Muscle layer of colon (tissue), 2 donors: Measurements from ENCODE around the gene TSPAN18.

Experiments
- H3K27ac ChIP-seq: one replicate; pipeline ENCODE4 v1.7.0; 2013; ENCODE audit warnings: low read depth, mild to moderate bottlenecking, low read length, moderate library complexity
- H3K27me3 ChIP-seq, 2 donors: one replicate each; pipeline ENCODE4 v1.7.0; 2013; ENCODE audit warnings: low read length in 2 of 2, mild to moderate bottlenecking in 2 of 2; ENCODE audit not compliant: insufficient read depth in 2 of 2, control insufficient read depth in 1 of 2
- H3K36me3 ChIP-seq: one replicate; pipeline ENCODE4 v1.7.0; 2013; ENCODE audit warnings: mild to moderate bottlenecking, low read length; ENCODE audit not compliant: insufficient read depth
- H3K4me1 ChIP-seq: one replicate; pipeline ENCODE4 v1.7.0; 2013; ENCODE audit warnings: mild to moderate bottlenecking, low read length; ENCODE audit not compliant: insufficient read depth
- H3K4me3 ChIP-seq, 2 donors: one replicate each; pipeline ENCODE4 v1.7.0; 2013; ENCODE audit warnings: low read length in 2 of 2, low read depth in 1 of 2, mild to moderate bottlenecking in 1 of 2, moderate library complexity in 1 of 2
- H3K9ac ChIP-seq: one replicate; pipeline ENCODE4 v1.7.0; 2013; ENCODE audit warnings: low read length
- H3K9me3 ChIP-seq: one replicate; pipeline ENCODE4 v1.7.0; 2013; ENCODE audit warnings: mild to moderate bottlenecking, low read length
- donor health status: abdominal sarcoma.
- donor health status: Adenocarcinoma of cecum.

Gene TSPAN18

GRCh38 chr11:44764583-44764982 is 37.8 kb downstream of the TSPAN18 start:
- peaks cover 77% of the 10 kb centered on the region for H3K4me1 ChIP-seq
- peaks cover 17% of the 10 kb centered on the region for H3K36me3 ChIP-seq
- no peaks in the 10 kb centered on the region for H3K27me3 ChIP-seq
- H3K9me3 ChIP-seq = no peaks in the 10 kb centered on the region
- H3K9ac ChIP-seq = no peak overlapping the region
- no peak overlapping the region for H3K4me3 ChIP-seq
- H3K27ac ChIP-seq = peak overlapping the region; percentile 96

GRCh38 chr11:44765026-44765595 is 38.3 kb downstream of the TSPAN18 start:
- Histone ChIP-seq H3K36me3 (peaks cover 17% of the 10 kb centered on the region), H3K4me1 (peaks cover 76% of the 10 kb centered on the region), H3K27ac (peak overlapping the region; percentile 96), H3K27me3 (no peaks in the 10 kb centered on the region), H3K9ac (peak overlapping the region; percentile 45), H3K9me3 (no peaks in the 10 kb centered on the region), H3K4me3 (no peak overlapping the region)

DNA sequence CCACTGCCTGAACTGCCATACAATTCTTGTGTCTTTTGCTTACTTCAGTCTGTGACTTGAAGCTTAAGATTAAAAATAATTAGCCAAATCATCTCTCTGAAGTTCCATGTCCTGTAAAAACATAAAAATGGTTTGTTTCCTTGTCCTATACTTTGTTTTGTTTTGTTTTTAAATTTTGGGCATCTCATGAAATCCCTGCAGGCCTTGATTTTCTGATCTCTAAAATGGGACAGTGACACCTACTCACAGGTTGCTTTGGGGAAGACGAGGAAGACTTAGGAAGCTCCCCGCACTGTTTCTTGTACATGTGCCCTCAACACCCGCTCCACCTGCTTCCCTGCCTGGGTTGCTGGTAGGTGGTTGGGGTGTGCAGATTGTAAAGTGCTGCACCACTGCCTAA is 38.9 kb downstream of the TSPAN18 start:
- Histone ChIP-seq H3K4me3 (no peak overlapping the region), H3K9me3 (no peaks in the 10 kb centered on the region), H3K27me3 (no peaks in the 10 kb centered on the region), H3K27ac (peak overlapping the region; percentile 96), H3K36me3 (peaks cover 17% of the 10 kb centered on the region), H3K4me1 (peaks cover 76% of the 10 kb centered on the region), H3K9ac (peak overlapping the region; percentile 45)

DNA sequence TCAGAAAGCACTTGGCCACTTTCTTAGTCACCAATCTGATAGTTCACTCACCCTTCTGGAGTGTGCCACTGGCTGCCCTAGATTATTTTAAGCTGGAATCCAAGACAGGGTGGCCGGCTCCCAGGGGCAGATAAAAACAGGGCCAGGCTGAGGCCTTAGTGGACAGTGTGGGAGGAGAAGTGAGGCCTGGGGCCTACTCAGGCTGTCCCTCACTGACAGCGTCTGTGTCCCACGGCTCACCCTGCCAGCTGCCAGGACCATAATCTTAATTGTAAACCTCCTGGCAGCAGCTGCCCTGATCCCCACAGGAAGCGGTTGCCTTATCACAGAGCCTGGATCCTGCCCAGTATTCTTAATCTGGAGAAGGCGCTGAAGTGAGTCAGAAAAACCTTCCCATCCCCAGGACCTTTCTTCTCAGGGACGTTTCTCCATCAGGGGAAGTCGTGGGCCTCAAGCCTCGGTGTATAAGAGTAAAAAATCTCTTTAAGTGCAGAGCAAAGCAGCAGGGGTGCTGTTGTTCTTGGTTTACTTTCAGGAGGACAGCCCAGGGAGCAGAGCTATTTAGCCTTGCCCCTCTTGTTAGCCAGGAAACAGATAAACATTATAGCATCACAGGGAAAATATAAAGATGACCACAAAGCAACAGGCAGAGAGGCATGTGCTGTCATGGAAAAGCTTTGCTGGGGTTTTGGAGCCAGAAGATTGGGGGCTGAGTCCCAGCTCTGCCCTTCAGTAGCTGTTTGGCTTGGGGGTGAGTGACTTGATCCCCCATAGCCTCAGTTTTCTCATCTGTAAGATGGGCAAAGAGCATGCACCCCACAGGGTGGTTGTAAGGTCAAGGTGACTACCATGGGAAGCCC is 39.6 kb downstream of the TSPAN18 start:
- Histone ChIP-seq H3K27ac (peak overlapping the region; percentile 96), H3K36me3 (peaks cover 17% of the 10 kb centered on the region), H3K27me3 (no peaks in the 10 kb centered on the region), H3K4me3 (no peak overlapping the region), H3K9ac (peak overlapping the region; percentile 45), H3K4me1 (peaks cover 76% of the 10 kb centered on the region), H3K9me3 (no peaks in the 10 kb centered on the region)

- peak overlapping the region; percentile 96 for H3K27ac ChIP-seq
- peaks cover 17% of the 10 kb centered on the region for H3K36me3 ChIP-seq
- no peak overlapping the region for H3K9ac ChIP-seq
- H3K4me1 ChIP-seq = peaks cover 73% of the 10 kb centered on the region
- H3K4me3 ChIP-seq = no peak overlapping the region
- no peaks in the 10 kb centered on the region for H3K9me3 ChIP-seq
- no peaks in the 10 kb centered on the region for H3K27me3 ChIP-seq
Measured at GRCh38 chr11:44766972-44767278, 40.2 kb downstream of the TSPAN18 start.

- peaks cover 69% of the 10 kb centered on the region for H3K4me1 ChIP-seq
- no peak overlapping the region for H3K4me3 ChIP-seq
- H3K9me3 ChIP-seq = no peaks in the 10 kb centered on the region
- peaks cover 17% of the 10 kb centered on the region for H3K36me3 ChIP-seq
- H3K27ac ChIP-seq = peak overlapping the region; percentile 96
- H3K9ac ChIP-seq = no peak overlapping the region
- H3K27me3 ChIP-seq = no peaks in the 10 kb centered on the region
Measured at GRCh38 chr11:44767421-44767820, 40.7 kb downstream of the TSPAN18 start.

DNA sequence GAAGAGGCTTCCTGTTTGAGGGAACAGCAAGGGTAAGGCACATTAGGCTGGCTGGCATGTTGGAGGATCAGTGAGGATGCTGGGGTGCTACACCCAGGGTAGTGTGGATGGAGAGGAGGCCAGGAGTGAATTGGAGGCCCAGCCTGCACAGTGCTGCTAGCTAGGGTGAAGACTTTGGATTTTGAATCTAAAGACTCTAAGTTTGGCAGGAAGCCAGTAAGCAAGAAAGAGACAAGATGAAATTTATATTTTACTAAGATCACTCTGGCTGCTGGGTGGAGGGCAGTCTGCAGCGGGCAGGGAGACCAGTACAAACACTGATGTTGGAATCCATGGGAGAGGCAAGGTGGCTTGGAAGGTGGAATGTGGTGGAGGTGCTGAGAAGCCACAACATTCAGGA is 43.6 kb downstream of the TSPAN18 start:
- Histone ChIP-seq H3K4me3 (no peak overlapping the region), H3K9me3 (no peaks in the 10 kb centered on the region), H3K36me3 (peaks cover 4% of the 10 kb centered on the region), H3K27me3 (no peaks in the 10 kb centered on the region), H3K4me1 (peaks cover 73% of the 10 kb centered on the region), H3K9ac (no peak overlapping the region), H3K27ac (peak overlapping the region; percentile 16)

DNA sequence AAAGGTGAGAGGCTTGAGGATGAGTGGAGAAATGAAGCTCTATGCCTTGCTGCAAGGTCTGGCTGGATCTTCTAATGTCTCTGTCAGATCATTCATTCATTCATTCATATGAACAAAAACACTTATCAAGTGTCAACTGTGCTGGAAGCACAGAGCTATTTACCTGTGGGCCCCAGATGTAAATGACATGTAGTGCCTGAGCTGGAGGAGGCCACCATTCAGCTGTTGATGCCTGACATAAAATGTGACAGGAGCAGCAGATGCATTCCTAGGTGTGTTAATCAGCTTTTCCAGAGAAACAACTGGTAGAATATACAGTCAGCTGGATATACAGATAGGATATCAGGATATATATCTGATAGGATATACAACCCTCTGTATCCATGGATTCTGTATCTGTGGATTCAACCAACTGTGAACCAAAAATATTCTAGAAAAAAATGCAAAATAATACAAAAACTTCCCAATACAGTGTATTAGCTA is 44.5 kb downstream of the TSPAN18 start:
- Histone ChIP-seq H3K4me3 (no peak overlapping the region), H3K9ac (no peak overlapping the region), H3K4me1 (peaks cover 73% of the 10 kb centered on the region), H3K36me3 (no peaks in the 10 kb centered on the region), H3K9me3 (no peaks in the 10 kb centered on the region), H3K27me3 (no peaks in the 10 kb centered on the region), H3K27ac (no peak overlapping the region)

GRCh38 chr11:44771841-44772240 is 45.1 kb downstream of the TSPAN18 start:
- no peak overlapping the region for H3K4me3 ChIP-seq
- H3K36me3 ChIP-seq = no peaks in the 10 kb centered on the region
- peaks cover 73% of the 10 kb centered on the region for H3K4me1 ChIP-seq
- no peak overlapping the region for H3K9ac ChIP-seq
- H3K27me3 ChIP-seq = no peaks in the 10 kb centered on the region
- H3K27ac ChIP-seq = no peak overlapping the region
- no peaks in the 10 kb centered on the region for H3K9me3 ChIP-seq

DNA sequence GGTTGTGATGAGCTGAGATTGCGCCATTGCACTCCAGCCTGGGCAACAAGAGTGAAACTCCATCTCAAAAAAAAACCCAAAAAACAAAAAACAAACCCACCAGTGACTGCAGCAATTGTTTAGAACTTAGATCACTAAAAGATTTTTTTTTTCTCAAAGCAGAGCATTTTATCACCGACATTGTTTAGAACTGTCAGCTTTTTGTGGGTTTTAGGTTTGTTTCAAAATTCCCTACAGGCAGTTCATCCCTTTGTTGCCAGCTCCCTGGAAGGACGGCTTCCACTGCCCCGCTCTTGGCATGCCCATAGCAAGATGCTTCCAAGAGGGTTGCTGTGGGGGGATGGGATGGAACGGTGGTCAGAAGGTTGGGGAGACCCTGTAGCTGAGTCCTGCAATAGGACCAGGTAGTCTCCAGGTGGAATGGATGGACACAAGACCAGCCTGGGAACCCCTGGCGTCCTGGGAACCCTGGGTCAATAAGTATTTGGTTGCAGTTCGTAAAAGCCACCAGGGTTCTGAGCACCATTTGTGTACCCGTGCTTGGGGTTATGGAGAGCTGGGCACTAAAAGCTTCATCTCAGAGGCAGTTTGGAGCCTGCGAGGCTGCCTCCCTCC is 46.7 kb downstream of the TSPAN18 start:
- no peaks in the 10 kb centered on the region for H3K9me3 ChIP-seq
- no peaks in the 10 kb centered on the region for H3K36me3 ChIP-seq
- no peaks in the 10 kb centered on the region for H3K27me3 ChIP-seq
- no peak overlapping the region for H3K9ac ChIP-seq
- H3K27ac ChIP-seq = peak overlapping the region; percentile 81
- peaks cover 78% of the 10 kb centered on the region for H3K4me1 ChIP-seq
- H3K4me3 ChIP-seq = no peak overlapping the region

GRCh38 chr11:44774108-44774507 is 47.3 kb downstream of the TSPAN18 start:
- peaks cover 78% of the 10 kb centered on the region for H3K4me1 ChIP-seq
- H3K9ac ChIP-seq = peak overlapping the region; percentile 22
- peak overlapping the region; percentile 81 for H3K27ac ChIP-seq
- H3K4me3 ChIP-seq = no peak overlapping the region
- H3K27me3 ChIP-seq = no peaks in the 10 kb centered on the region
- no peaks in the 10 kb centered on the region for H3K9me3 ChIP-seq
- H3K36me3 ChIP-seq = no peaks in the 10 kb centered on the region
